Upper lobe of left lung (tissue), 6 donors: ENCODE data around the gene PBX2. TPM values are rescaled to one million over a fixed set of nuclear protein-coding genes. Genes with fewer than 3 reads are reported as not detected.

Experiments
- ATAC-seq, 2 donors: fragments of 200-7000 bp; cut with Tn5 transposase; one replicate each; pipeline ENCODE4 v1.9.1; 2022; ENCODE audit warnings: mild to moderate bottlenecking in 2 of 2, moderate library complexity in 2 of 2; ENCODE audit not compliant: low FRiP score in 2 of 2
- DNase-seq, 2 donors: peaks; one replicate each; pipeline ENCODE4 v3.0.0-alpha.2; 2019 to 2020
- H3K27ac ChIP-seq, 4 donors: fragments of 200-600 bp; sonication (generic); one replicate each; pipeline ENCODE4 v1.5.1; 2016 to 2019
- H3K27me3 ChIP-seq, 4 donors: fragments of 200-600 bp; sonication (generic); one replicate each; pipeline ENCODE4 v1.5.1; 2017 to 2019
- H3K36me3 ChIP-seq, 4 donors: fragments of 200-600 bp; sonication (generic); one replicate each; pipeline ENCODE4 v1.5.1; 2016 to 2019
- H3K4me1 ChIP-seq, 4 donors: fragments of 200-600 bp; sonication (generic); one replicate each; pipeline ENCODE4 v1.5.1; 2018 to 2019
- H3K4me3 ChIP-seq, 4 donors: fragments of 200-600 bp; sonication (generic); one replicate each; pipeline ENCODE4 v1.5.1; 2017 to 2019; ENCODE audit warnings: mild to moderate bottlenecking in 2 of 4, moderate library complexity in 1 of 4
- H3K9me3 ChIP-seq, 4 donors: fragments of 200-600 bp; sonication (generic); one replicate each; pipeline ENCODE4 v1.5.1; 2018 to 2019
- CTCF ChIP-seq, 6 experiments: fragments of 450-650 bp in 4 of 6; fragments of 200-600 bp in 2 of 6; sonication (generic) in 2 of 6; IDR thresholded peaks; one replicate each; pipeline ENCODE4 v1.5.1; 2016 to 2019; ENCODE audit warnings: antibody characterized with exemption in 6 of 6
- EP300 ChIP-seq, 4 donors: sonication (generic); formaldehyde crosslinking; IDR thresholded peaks; one replicate each; pipeline ENCODE4 v1.5.1; 2017; ENCODE audit warnings: antibody characterized with exemption in 4 of 4, control low read depth in 2 of 4
- POLR2A ChIP-seq, 4 donors: fragments of 450-650 bp; IDR thresholded peaks; one replicate each; pipeline ENCODE4 v1.5.1; 2016 to 2017; ENCODE audit warnings: antibody characterized with exemption in 4 of 4, mild to moderate bottlenecking in 2 of 4
- POLR2AphosphoS5 ChIP-seq, 2 donors: sonication (generic); formaldehyde crosslinking; IDR thresholded peaks; one replicate each; pipeline ENCODE4 v1.5.1; 2017; ENCODE audit warnings: antibody characterized with exemption in 2 of 2
- WGBS, 2 donors: methylation state at CpG; one replicate each; pipeline ENCODE4 v1.1.5; 2017 to 2018; 5-methylcytosine and 5-hydroxymethylcytosine counted together
- total RNA-seq, 6 donors: library from RNA; depleted of rRNA in 4 of 6; stranded (reverse); fragments of >200 nt in 4 of 6; gene quantifications; one replicate each; pipeline versions ENCODE4 v1.1.0 to v1.2.1, GENCODE V29; 2016 to 2021
- donor health status: DM: no; HTN: no; CAD: no; lungs with moderate emphysema.
- donor health status: DM: no; HTN: yes; CAD: no; lungs with severe emphysema.

The PBX2 gene
- total RNA-seq, 6 donors from 2014 or later = 78.6 to 147 (median 93.4) TPM

- no peaks in the 10 kb centered on the region for H3K27me3 ChIP-seq
- H3K9me3 ChIP-seq = no peaks in the 10 kb centered on the region
- H3K27ac ChIP-seq = peak overlapping the region; percentile 64 to 87 (median 82)
- WGBS, 2 donors = 75 to 95% methylated on average over 2 of the region's 2 CpGs
- H3K36me3 ChIP-seq = peaks cover 0 to 19% (median 5%) of the 10 kb centered on the region in 4 donors
- peaks cover 5 to 13% (median 8%) of the 10 kb centered on the region in 4 donors for H3K4me1 ChIP-seq
- no peak overlapping the region for H3K4me3 ChIP-seq
- TF ChIP-seq EP300 (IDR thresholded peaks at IDR 0.05) (no peak), POLR2A (IDR thresholded peaks at IDR 0.05) (no peak), POLR2AphosphoS5 (IDR thresholded peaks at IDR 0.05) (no peak), CTCF (IDR thresholded peaks at IDR 0.05) (no peak)
- no peak for DNase-seq
- no peak for ATAC-seq
These were observed 34.7 kb upstream of the PBX2 start for GRCh38 chr6:32224696-32225095.

- DNase-seq = peak in 1 of 2 donors; percentile 27
- H3K9me3 ChIP-seq = no peaks in the 10 kb centered on the region
- H3K27me3 ChIP-seq = no peaks in the 10 kb centered on the region
- H3K36me3 ChIP-seq = peaks cover 0 to 28% (median 5%) of the 10 kb centered on the region in 4 donors
- no peak for TF ChIP-seq CTCF (IDR thresholded peaks at IDR 0.05)
- TF ChIP-seq POLR2AphosphoS5 (IDR thresholded peaks at IDR 0.05) = peak; percentile 50 to 86
- peak in 1 of 4 donors; percentile 59 for TF ChIP-seq POLR2A (IDR thresholded peaks at IDR 0.05)
- TF ChIP-seq EP300 (IDR thresholded peaks at IDR 0.05) = peak in 1 of 4 donors; percentile 38
- peaks cover 5 to 13% (median 8%) of the 10 kb centered on the region in 4 donors for H3K4me1 ChIP-seq
- H3K4me3 ChIP-seq = peak within 1 kb of the TSS; percentile 22 to 45 (median 36)
- whole genome bisulfite sequencing, 2 donors = 39 to 41% methylated on average over 20 of the region's 20 CpGs
- H3K27ac ChIP-seq = peak within 1 kb of the TSS; percentile 64 to 87 (median 82)
- ATAC-seq = peak in 1 of 2 donors; percentile 20
These were observed 33.5 kb upstream of the PBX2 start, which contains the start of gene NOTCH4 for GRCh38 chr6:32223258-32224235. TSS of gene NOTCH4 (minus strand) at chr6:32224067. CDS start at chr6:32223928, 139 bp downstream.

- ATAC-seq = no peak
- peak in 1 of 2 donors; percentile 11 for DNase-seq
- Histone ChIP-seq H3K4me1 (peaks cover 5 to 13% (median 8%) of the 10 kb centered on the region in 4 donors), H3K36me3 (peaks cover 0 to 38% (median 9%) of the 10 kb centered on the region in 4 donors), H3K9me3 (no peaks in the 10 kb centered on the region), H3K4me3 (peak overlapping the region; percentile 22 to 45 (median 36)), H3K27me3 (no peaks in the 10 kb centered on the region), H3K27ac (peak overlapping the region; percentile 64 to 87 (median 82))
- TF ChIP-seq POLR2A (IDR thresholded peaks at IDR 0.05) (no peak), CTCF (IDR thresholded peaks at IDR 0.05) (no peak), EP300 (IDR thresholded peaks at IDR 0.05) (no peak), POLR2AphosphoS5 (IDR thresholded peaks at IDR 0.05) (no peak)
- 59 to 74% methylated on average over 8 of the region's 8 CpGs for WGBS, 2 donors
These were observed 32.6 kb upstream of the PBX2 start for GRCh38 chr6:32222333-32223230.

- ATAC-seq (no peak), DNase-seq (peak in 1 of 2 donors; percentile 11)
- WGBS, 2 donors = 61 to 92% methylated on average over 4 of the region's 4 CpGs
- no peak for TF ChIP-seq POLR2A (IDR thresholded peaks at IDR 0.05)
- no peak for TF ChIP-seq CTCF (IDR thresholded peaks at IDR 0.05)
- no peak for TF ChIP-seq POLR2AphosphoS5 (IDR thresholded peaks at IDR 0.05)
- no peak for TF ChIP-seq EP300 (IDR thresholded peaks at IDR 0.05)
- peak overlapping the region in 2 of 4 donors; percentile 54 to 87 for H3K27ac ChIP-seq
- H3K27me3 ChIP-seq = no peaks in the 10 kb centered on the region
- H3K4me1 ChIP-seq = peaks cover 5 to 13% (median 8%) of the 10 kb centered on the region in 4 donors
- peaks cover 0 to 61% (median 10%) of the 10 kb centered on the region in 4 donors for H3K36me3 ChIP-seq
- no peaks in the 10 kb centered on the region for H3K9me3 ChIP-seq
- H3K4me3 ChIP-seq = no peak overlapping the region
These were observed 30.0 kb upstream of the PBX2 start for GRCh38 chr6:32220021-32220420.
